Measurements from ENCODE around the gene SRPK3. TPM values are rescaled to one million over a fixed set of nuclear protein-coding genes. Genes with fewer than 3 reads are reported as not detected.

Gene SRPK3
- polyA plus RNA-seq, 1 donor (not counting 4 experiments of a cell fraction or from before 2014, with no cell fraction given), result 0.10 TPM

- H3K36me3 ChIP-seq (ENCODE audit: control insufficient read depth in 2 of 2, extremely low read depth in 1 of 2, insufficient read depth in 2 of 2, low read length in 2 of 2), result no peaks in the 10 kb centered on the region
- H3K27me3 ChIP-seq (ENCODE audit: control insufficient read depth, extremely low read depth, insufficient read depth, low read length), result no peaks in the 10 kb centered on the region
- TF ChIP-seq EZH2 (IDR thresholded peaks at IDR 0.05; ENCODE audit: low read length) (no peak), CTCF (optimal IDR thresholded peaks at IDR 0.05 in 1 of 3, IDR thresholded peaks at IDR 0.05 in 1 of 3, conservative IDR thresholded peaks at IDR 0.05 in 1 of 3; ENCODE audit: extremely low read depth in 1 of 3, insufficient read depth in 2 of 3, low read length in 3 of 3) (no peak)
- dilution Hi-C loops (cut with MboI; ENCODE audit: extremely low pct_ligation_motif_present, low sequenced_read_pairs), result no loop called here
- H3K9ac ChIP-seq (ENCODE audit: control insufficient read depth, extremely low read depth, insufficient read depth, low read length), result no peak overlapping the region
- H3K9me1 ChIP-seq (ENCODE audit: control insufficient read depth, extremely low read depth, insufficient read depth, low read length), result no peaks in the 10 kb centered on the region
- DNase-seq (ENCODE audit: low read depth, low spot score), result no peak
- no peaks in the 10 kb centered on the region for H3K79me2 ChIP-seq (ENCODE audit: control insufficient read depth, insufficient read depth, low read length)
- no peak overlapping the region for H3K4me2 ChIP-seq (ENCODE audit: control insufficient read depth, extremely low read depth, insufficient read depth, low read depth, low read length)
- H3K4me3 ChIP-seq (ENCODE audit: control insufficient read depth in 2 of 3, extremely low read depth in 1 of 3, insufficient read depth in 2 of 3, low read depth in 1 of 3, low read length in 3 of 3), result no peak overlapping the region
- H4K20me1 ChIP-seq (ENCODE audit: control insufficient read depth, extremely low read depth, insufficient read depth, low read length), result no peaks in the 10 kb centered on the region
- H3K4me1 ChIP-seq (ENCODE audit: control insufficient read depth, extremely low read depth, insufficient read depth, low read length), result peaks cover 4% of the 10 kb centered on the region
- no peak overlapping the region for H2AFZ ChIP-seq (ENCODE audit: control insufficient read depth, low read length)
- no peaks in the 10 kb centered on the region for H3K9me3 ChIP-seq (ENCODE audit: control insufficient read depth, low read depth, low read length)
- no peak overlapping the region for H3K27ac ChIP-seq (ENCODE audit: control insufficient read depth, insufficient read depth, low read length)
- FAIRE-seq, result no peak
Observed at GRCh38 chrX:153783378-153784013, 2.7 kb downstream of the SRPK3 start.

GRCh38 chrX:153784325-153784967 is 3.6 kb downstream of the SRPK3 start:
- TF ChIP-seq CTCF (optimal IDR thresholded peaks at IDR 0.05 in 1 of 3, IDR thresholded peaks at IDR 0.05 in 1 of 3, conservative IDR thresholded peaks at IDR 0.05 in 1 of 3; ENCODE audit: extremely low read depth in 1 of 3, insufficient read depth in 2 of 3, low read length in 3 of 3) (no peak), EZH2 (IDR thresholded peaks at IDR 0.05; ENCODE audit: low read length) (no peak)
- peaks cover 0 to 2% of the 10 kb centered on the region in 2 experiments for H3K36me3 ChIP-seq (ENCODE audit: control insufficient read depth in 2 of 2, extremely low read depth in 1 of 2, insufficient read depth in 2 of 2, low read length in 2 of 2)
- H3K9me1 ChIP-seq (ENCODE audit: control insufficient read depth, extremely low read depth, insufficient read depth, low read length), result no peaks in the 10 kb centered on the region
- no peak overlapping the region for H3K27ac ChIP-seq (ENCODE audit: control insufficient read depth, insufficient read depth, low read length)
- no peak overlapping the region for H3K9ac ChIP-seq (ENCODE audit: control insufficient read depth, extremely low read depth, insufficient read depth, low read length)
- no peak for FAIRE-seq
- H3K4me3 ChIP-seq (ENCODE audit: control insufficient read depth in 2 of 3, extremely low read depth in 1 of 3, insufficient read depth in 2 of 3, low read depth in 1 of 3, low read length in 3 of 3), result no peak overlapping the region
- no peaks in the 10 kb centered on the region for H3K27me3 ChIP-seq (ENCODE audit: control insufficient read depth, extremely low read depth, insufficient read depth, low read length)
- no peaks in the 10 kb centered on the region for H4K20me1 ChIP-seq (ENCODE audit: control insufficient read depth, extremely low read depth, insufficient read depth, low read length)
- H3K4me1 ChIP-seq (ENCODE audit: control insufficient read depth, extremely low read depth, insufficient read depth, low read length), result peaks cover 2% of the 10 kb centered on the region
- no peak for DNase-seq (ENCODE audit: low read depth, low spot score)
- H3K79me2 ChIP-seq (ENCODE audit: control insufficient read depth, insufficient read depth, low read length), result no peaks in the 10 kb centered on the region
- H3K4me2 ChIP-seq (ENCODE audit: control insufficient read depth, extremely low read depth, insufficient read depth, low read depth, low read length), result no peak overlapping the region
- no peak overlapping the region for H2AFZ ChIP-seq (ENCODE audit: control insufficient read depth, low read length)
- dilution Hi-C loops (cut with MboI; ENCODE audit: extremely low pct_ligation_motif_present, low sequenced_read_pairs), result no loop called here
- no peaks in the 10 kb centered on the region for H3K9me3 ChIP-seq (ENCODE audit: control insufficient read depth, low read depth, low read length)

All from keratinocyte (primary cell).